DMS79 treated with DMSO at 0.1 percent for 48 hours (cell line): Measurements from ENCODE around the gene FGA.

Experiments
- DNase-seq: peaks from one replicate; lab custom pipeline; 2025; lab: John Stamatoyannopoulos, UW

FGA gene

GRCh38 chr4:154590329-154591006 is at the start of gene FGA:
Gene FGA, minus strand, starts transcription at chr4:154590742. Its CDS starts 55 bp downstream, at chr4:154590687.
- DNase-seq = no peak

- no peak for DNase-seq
Measured at GRCh38 chr4:154634058-154634457, 43.5 kb upstream of the FGA start.

- no peak for DNase-seq
Measured at GRCh38 chr4:154631828-154632227, 41.3 kb upstream of the FGA start.

GRCh38 chr4:154630324-154630723 is 39.8 kb upstream of the FGA start:
- no peak for DNase-seq

- DNase-seq = no peak
Measured at GRCh38 chr4:154626793-154627484, 36.4 kb upstream of the FGA start.

- no peak for DNase-seq
Measured at GRCh38 chr4:154625971-154626370, 35.4 kb upstream of the FGA start.

GRCh38 chr4:154623995-154624394 is 33.5 kb upstream of the FGA start:
- no peak for DNase-seq

GRCh38 chr4:154623436-154623835 is 32.9 kb upstream of the FGA start:
- DNase-seq = no peak

GRCh38 chr4:154622598-154622997 is 32.1 kb upstream of the FGA start:
- DNase-seq = no peak

- DNase-seq = no peak
Measured at GRCh38 chr4:154620111-154620510, 29.6 kb upstream of the FGA start.

GRCh38 chr4:154618708-154619315 is 28.3 kb upstream of the FGA start:
- DNase-seq = no peak

- DNase-seq = no peak
Measured at GRCh38 chr4:154617820-154618317, 27.3 kb upstream of the FGA start.

- no peak for DNase-seq
Measured at GRCh38 chr4:154616731-154617130, 26.2 kb upstream of the FGA start.

GRCh38 chr4:154616287-154616686 is 25.7 kb upstream of the FGA start:
- no peak for DNase-seq

- DNase-seq = no peak
Measured at GRCh38 chr4:154615211-154615610, 24.7 kb upstream of the FGA start.

- DNase-seq = no peak
Measured at GRCh38 chr4:154614306-154614705, 23.8 kb upstream of the FGA start.

GRCh38 chr4:154612472-154613414 is 22.2 kb upstream of the FGA start, which contains the start of gene FGG:
Gene FGG, minus strand, starts transcription at chr4:154612656. Its CDS starts 47 bp downstream, at chr4:154612609.
- DNase-seq = no peak

GRCh38 chr4:154611833-154612232 is 21.3 kb upstream of the FGA start:
- DNase-seq = no peak

- no peak for DNase-seq
Measured at GRCh38 chr4:154610582-154610981, 20.0 kb upstream of the FGA start.

GRCh38 chr4:154609532-154609931 is 19.0 kb upstream of the FGA start:
- no peak for DNase-seq

GRCh38 chr4:154608361-154609252 is 18.1 kb upstream of the FGA start:
- DNase-seq = no peak
